Measurements from ENCODE around the gene NPIPB6.

The NPIPB6 gene

GRCh38 chr16:28324235-28324886 lies 38.9 kb downstream of the NPIPB6 start:
- no peak for DNase-seq (ENCODE audit: low read depth in 4 of 4, low spot score in 1 of 4)

- peak in 1 of 4 experiments; percentile 20 for DNase-seq (ENCODE audit: low read depth in 4 of 4, low spot score in 1 of 4)
These were observed 41.5 kb downstream of the NPIPB6 start for GRCh38 chr16:28321700-28322411.

DNA sequence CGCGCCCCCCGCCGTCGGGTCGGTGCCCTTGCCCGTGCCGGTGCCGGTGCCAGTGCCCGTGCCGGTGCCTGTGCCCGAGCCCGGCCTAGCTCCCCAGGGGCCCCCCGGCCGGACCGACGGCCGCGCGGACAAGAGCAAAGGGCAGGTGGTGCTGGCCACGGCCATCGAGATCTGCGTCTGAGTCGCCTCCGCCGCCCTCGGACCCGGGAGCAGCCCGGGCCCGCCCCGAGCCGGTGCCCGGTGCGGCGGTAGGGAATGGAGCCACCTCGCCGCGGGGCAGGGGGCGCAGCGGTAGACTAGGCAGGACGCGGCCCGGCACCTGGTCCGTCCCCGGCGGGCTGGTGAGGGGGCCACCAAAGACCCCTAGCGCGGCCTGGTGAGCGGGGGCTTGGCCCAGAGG lies 42.6 kb downstream of the NPIPB6 start:
- DNase-seq (ENCODE audit: low read depth in 4 of 4, low spot score in 1 of 4) = no peak

GRCh38 chr16:28320023-28320561 lies 43.2 kb downstream of the NPIPB6 start:
- no peak for DNase-seq (ENCODE audit: low read depth in 4 of 4, low spot score in 1 of 4)

DNA sequence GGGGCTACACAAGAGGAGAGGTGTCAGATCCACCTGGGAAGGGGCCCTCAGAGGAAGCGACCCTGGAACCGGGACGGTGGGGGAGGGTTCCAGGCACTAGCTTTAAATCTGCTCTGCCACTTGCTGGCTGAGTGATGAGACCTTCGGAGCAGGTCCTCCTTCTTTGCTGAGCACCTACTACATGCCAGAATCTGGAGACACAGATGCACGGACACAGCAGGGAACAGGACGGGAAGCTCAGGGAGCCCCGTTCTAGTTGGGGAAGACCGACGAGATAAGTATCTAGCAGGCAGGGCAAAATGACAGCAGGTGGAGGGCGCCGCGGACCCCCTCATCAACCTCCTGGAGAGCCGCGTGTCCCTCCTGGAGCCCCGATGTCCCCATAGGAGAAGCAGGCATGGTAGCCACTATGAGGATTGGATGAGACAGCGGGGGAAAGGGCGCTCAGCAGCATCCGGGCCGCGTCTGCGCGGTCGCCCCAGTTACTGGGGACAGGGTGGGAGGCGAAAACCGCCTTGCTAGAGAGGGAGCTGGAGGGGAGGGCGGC lies 43.8 kb downstream of the NPIPB6 start:
- no peak for DNase-seq (ENCODE audit: low read depth in 4 of 4, low spot score in 1 of 4)

DNA sequence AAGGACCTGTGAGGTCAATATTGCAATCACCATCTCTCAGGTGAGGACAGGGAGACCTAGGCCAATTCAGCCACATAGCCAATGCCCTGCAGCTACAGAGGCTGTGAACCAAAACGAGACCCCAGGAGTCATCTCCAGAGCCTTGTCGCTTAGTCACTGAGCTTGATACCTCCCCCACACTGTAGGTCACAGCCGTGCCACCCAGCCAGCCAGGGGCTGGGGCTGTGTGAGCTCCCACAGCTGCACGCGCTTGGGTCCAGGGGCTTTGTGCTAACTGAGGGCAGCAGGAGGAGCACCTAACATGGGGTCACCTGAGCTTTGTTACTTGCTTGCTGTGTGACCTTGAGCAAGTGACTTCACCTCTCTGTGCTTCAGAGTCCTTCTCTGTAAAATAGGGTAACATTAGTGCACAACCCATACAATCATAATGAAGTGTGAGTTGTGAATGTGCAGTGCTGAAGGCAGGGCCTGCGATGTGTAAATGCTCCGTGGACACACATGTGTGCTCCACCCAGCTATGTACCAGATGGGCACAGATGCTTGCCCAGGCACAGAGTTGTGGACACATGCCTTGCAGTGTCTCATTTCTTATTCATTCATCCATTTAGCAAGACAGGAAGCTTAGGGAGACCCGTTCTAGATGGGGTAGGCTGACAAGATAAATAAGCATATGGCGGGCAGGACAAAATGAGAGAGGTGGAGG lies 45.1 kb downstream of the NPIPB6 start:
- DNase-seq (ENCODE audit: low read depth in 4 of 4, low spot score in 1 of 4) = no peak

- DNase-seq (ENCODE audit: low read depth in 4 of 4, low spot score in 1 of 4) = peak; percentile 46 to 67 (median 58)
These were observed 46.0 kb downstream of the NPIPB6 start for GRCh38 chr16:28317040-28317880.

DNA sequence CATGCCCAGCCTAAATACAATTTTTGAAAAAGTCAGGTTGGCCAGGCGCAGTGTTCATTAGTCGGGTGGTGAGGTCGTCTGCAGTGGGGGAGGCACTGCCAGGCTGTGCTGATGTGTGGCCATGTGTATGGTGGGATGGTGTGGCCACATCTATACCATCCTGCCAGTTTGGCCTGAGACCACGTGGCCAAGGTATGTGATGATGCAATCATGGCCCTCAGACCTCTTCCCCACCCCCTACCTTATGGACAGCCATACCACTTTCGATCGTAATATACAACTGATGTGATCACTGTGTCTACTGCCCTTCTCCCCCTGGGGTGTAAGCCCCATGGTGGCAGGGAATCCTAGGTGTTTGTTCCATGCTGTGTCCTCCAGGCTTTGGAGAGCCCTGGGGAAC lies 47.3 kb downstream of the NPIPB6 start:
- no peak for DNase-seq (ENCODE audit: low read depth in 4 of 4, low spot score in 1 of 4)

- no peak for DNase-seq (ENCODE audit: low read depth in 4 of 4, low spot score in 1 of 4)
These were observed 49.7 kb downstream of the NPIPB6 start for GRCh38 chr16:28313587-28313986.

DNA sequence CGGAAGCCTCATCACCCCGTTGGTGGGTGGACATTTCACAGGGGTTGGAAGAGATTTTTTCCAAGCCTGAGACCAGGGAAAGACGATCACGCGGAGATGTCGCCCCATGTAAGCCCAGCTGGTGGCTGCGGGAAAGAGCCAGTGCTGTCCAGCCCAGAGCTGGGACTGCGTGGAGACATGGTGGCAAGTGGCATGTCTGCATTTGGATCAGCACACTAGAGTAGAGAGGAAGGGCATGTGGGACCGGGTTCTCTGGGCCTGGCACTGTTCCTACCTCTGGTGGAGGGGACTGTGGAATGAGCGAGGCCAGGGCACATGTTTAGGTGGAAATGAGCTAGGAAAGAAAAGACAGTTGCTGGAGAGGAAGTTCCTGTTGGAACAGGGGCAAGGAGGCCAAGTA lies 51.0 kb downstream of the NPIPB6 start:
- no peak for DNase-seq (ENCODE audit: low read depth in 4 of 4, low spot score in 1 of 4)

DNA sequence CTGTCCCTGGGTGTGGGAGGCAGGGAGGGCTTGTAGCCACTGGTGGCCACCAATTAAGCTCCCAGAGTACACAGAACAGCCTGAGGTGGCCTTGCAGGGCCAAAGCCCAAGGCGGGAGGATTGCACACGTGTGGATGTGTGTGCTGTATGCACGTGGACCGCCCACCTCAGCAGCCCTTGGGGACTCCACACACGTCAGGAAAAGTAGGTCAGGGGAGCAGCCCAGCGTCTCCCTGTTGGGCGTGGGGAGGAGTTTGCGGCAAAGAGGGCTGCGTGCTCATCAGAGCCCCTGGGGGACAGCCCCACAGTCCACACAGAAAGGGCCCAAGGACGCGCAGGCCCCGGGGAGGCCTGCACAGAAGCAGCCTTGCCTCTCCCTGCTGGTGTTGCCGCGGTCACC lies 51.4 kb downstream of the NPIPB6 start:
- no peak for DNase-seq (ENCODE audit: low read depth in 4 of 4, low spot score in 1 of 4)

GRCh38 chr16:28311413-28311812 lies 51.9 kb downstream of the NPIPB6 start:
- no peak for DNase-seq (ENCODE audit: low read depth in 4 of 4, low spot score in 1 of 4)

DNA sequence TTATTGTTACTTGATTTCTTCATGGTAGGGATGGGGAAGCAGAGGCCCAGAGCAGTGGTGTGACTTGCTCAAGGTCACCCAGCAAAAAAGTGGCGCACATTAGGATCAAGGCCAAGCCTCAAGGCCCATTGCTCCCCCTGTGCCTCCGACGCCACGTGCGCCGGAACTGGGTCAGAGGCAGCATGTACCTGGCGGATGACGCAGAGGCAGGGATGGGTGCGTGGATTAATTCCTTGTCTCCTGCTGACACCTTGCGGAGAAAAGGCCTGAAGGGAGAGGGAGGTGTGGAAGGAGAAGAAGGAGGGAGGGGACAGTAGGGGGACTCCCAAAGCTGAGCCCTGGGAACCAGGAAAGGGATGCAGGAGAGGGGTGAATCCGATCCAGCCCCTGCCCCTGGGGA lies 52.5 kb downstream of the NPIPB6 start:
- no peak for DNase-seq (ENCODE audit: low read depth in 4 of 4, low spot score in 1 of 4)

DNA sequence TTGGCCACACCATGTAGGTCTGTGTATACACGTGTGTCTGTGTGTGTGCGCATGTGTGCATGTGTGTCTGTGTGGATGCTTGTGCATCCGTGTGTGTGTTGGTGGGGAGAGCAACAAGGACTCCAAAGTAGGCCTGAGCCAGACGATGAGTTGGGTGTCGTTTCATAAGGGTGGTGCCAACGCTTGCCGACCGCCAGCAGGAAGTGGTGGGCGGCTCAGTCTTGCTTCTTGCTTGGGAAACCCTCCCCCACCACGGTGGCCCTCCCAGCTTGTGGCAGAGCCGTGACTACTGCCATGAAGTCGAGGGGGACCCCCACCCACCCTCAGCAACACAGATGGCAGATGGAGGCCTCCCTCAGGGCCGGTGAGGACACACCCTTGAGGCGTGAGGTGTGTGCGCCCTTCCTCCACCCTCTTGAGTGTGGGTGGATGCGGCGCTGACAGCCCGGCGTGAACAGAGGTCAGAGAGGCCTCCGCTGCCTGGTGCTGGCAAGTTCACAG lies 53.4 kb downstream of the NPIPB6 start:
- DNase-seq (ENCODE audit: low read depth in 4 of 4, low spot score in 1 of 4) = peak; percentile 53 to 78 (median 60)

DNA sequence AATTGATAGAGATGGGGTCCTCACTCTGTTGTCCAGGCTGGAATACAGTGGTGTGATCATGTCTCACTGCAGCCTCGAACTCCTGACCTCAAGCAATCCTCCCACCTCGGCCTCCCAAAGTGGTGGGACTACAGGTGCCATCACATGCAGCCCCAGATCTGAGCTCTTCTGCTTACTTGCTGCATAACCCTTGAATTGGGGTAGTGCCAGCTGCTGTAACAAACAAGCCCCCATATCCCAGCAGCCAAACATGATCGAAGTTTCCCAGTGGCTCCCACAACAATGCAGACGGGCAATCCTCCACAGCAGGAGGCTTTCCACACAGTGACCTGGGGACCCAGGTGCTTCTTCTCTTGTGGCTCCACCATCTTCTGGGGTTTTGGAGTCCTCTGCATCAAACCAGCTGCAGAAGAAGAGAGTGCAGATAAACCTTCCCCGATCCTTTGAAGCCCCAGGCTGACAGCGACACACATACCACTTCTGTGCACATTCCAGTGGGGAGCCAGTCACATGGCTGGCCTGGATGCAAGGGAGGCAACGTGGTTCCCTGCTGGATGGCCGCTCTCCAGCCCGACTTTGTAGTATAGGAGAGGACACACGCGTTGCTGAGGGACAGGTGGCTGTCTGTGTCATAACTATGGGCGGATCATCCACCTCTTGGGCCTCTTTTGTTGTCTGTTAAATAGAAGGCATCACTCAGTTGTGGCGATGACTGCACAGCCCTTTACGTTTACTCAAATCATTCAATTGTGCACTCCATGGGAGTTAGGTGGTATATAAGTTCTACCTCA lies 54.3 kb downstream of the NPIPB6 start:
- no peak for DNase-seq (ENCODE audit: low read depth in 4 of 4, low spot score in 1 of 4)

GRCh38 chr16:28307936-28308335 lies 55.4 kb downstream of the NPIPB6 start:
- DNase-seq (ENCODE audit: low read depth in 4 of 4, low spot score in 1 of 4) = no peak

- DNase-seq (ENCODE audit: low read depth in 4 of 4, low spot score in 1 of 4) = no peak
These were observed 59.1 kb downstream of the NPIPB6 start for GRCh38 chr16:28304214-28304613.

DNA sequence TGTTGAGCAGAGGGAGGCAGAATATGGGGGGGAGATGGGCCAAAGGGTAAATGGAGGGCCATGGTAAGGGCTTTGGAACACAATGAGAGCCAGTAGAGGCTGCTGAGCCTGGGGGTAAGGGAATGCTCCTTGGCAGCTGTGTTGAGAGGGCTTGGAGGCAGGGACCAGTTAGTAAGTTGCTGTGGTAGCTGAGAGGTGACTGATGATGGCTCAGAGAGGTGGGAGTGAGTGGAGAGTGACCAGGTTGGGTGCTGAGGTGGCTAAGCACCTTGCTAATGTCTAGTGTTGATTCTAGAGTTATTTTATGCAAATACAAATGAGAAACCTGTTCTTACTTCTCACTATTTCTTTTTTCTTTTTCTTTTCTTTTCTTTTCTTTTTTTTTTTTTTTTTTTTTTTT lies 60.2 kb downstream of the NPIPB6 start:
- DNase-seq (ENCODE audit: low read depth in 4 of 4, low spot score in 1 of 4) = no peak

DNA sequence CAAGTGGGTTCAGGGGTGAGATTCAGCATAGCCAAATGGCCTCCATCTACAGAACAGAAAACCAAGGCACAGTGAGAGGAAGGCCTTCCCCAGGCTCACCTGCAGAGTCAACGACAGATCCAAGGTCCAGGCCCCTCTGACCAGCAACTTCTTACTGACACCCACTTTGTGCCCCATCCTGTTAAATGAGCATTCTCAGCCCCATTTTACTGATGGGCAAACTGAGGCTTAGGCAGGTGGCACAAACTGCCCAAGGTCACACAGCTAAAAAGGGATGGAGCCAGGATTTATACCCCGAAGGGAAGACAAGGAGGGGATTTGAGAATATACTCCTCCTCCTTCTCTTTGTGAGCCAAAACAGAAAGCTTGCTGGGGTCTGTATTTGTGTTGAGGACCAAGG lies 61.7 kb downstream of the NPIPB6 start:
- no peak for DNase-seq (ENCODE audit: low read depth in 4 of 4, low spot score in 1 of 4)

DNA sequence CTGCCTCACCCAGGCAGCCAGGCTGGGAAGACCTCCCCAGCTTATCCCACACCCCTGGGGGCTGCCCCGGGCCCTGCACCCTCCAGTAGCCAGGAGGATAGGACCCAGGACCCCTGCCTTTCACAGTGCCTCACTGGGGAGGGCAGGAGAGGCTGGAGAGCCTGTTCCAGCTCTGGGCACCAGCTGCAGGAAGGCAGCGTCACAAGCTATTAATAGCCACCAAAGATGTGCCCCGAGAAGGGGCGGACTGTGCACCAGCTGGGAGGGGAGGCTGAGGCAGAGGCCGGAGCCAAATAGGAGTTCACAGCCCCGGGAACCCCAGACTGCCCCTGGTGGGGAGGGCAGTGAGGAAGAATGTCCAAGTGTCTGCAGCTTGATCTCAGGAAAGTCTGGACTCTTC lies 62.2 kb downstream of the NPIPB6 start:
- DNase-seq (ENCODE audit: low read depth in 4 of 4, low spot score in 1 of 4) = no peak
